ENCODE data around the gene PPIG.

The PPIG gene

GRCh38 chr2:169598982-169599381, 14.8 kb downstream of the PPIG start:
- no peak overlapping the region for H3K27ac ChIP-seq (ENCODE audit: low read depth, low read length)
- TF ChIP-seq CTCF (IDR thresholded peaks at IDR 0.05; ENCODE audit: low read depth, low read length, poor library complexity, severe bottlenecking), result no peak
- no peak for TF ChIP-seq EZH2phosphoT487 (IDR thresholded peaks at IDR 0.05; ENCODE audit: borderline replicate concordance, low read length)
- H3K4me3 ChIP-seq (ENCODE audit: low read length), result no peak overlapping the region
- H3K9me2 ChIP-seq (replicated peaks; ENCODE audit: control insufficient read depth, low read length), result no peaks in the 10 kb centered on the region
- H3K36me3 ChIP-seq (ENCODE audit: control insufficient read depth, low read length), result peaks cover 5% of the 10 kb centered on the region
- H3F3A ChIP-seq (ENCODE audit: control insufficient read depth, insufficient read depth), result no peaks in the 10 kb centered on the region
- no peaks in the 10 kb centered on the region for H3K4me1 ChIP-seq (ENCODE audit: control insufficient read depth, low read length)
- H3K9me3 ChIP-seq (ENCODE audit: control insufficient read depth, insufficient read depth, low read length), result no peaks in the 10 kb centered on the region
- H3K79me2 ChIP-seq (ENCODE audit: control insufficient read depth, low read length), result peaks cover 96% of the 10 kb centered on the region
- H3K4me2 ChIP-seq (ENCODE audit: low read length), result no peak overlapping the region
- H4K20me1 ChIP-seq (ENCODE audit: control insufficient read depth, insufficient read depth, low read depth, low read length), result peaks cover 6% of the 10 kb centered on the region
- H3K27me3 ChIP-seq (ENCODE audit: control insufficient read depth, low read length), result no peaks in the 10 kb centered on the region

GRCh38 chr2:169599568-169599967, 15.4 kb downstream of the PPIG start:
- Histone ChIP-seq H3F3A (ENCODE audit: control insufficient read depth, insufficient read depth) (no peaks in the 10 kb centered on the region), H4K20me1 (ENCODE audit: control insufficient read depth, insufficient read depth, low read depth, low read length) (peaks cover 6% of the 10 kb centered on the region), H3K4me3 (ENCODE audit: low read length) (no peak overlapping the region)

GRCh38 chr2:169609264-169609663, 25.1 kb downstream of the PPIG start:
- Histone ChIP-seq H3K27ac (ENCODE audit: low read depth, low read length) (no peak overlapping the region), H3K9me2 (replicated peaks; ENCODE audit: control insufficient read depth, low read length) (no peaks in the 10 kb centered on the region), H3K79me2 (ENCODE audit: control insufficient read depth, low read length) (no peaks in the 10 kb centered on the region; the same call in 1 of the 2 replicates), H3K36me3 (ENCODE audit: control insufficient read depth, low read length) (peaks cover 84% of the 10 kb centered on the region), H3F3A (ENCODE audit: control insufficient read depth, insufficient read depth) (no peaks in the 10 kb centered on the region), H3K4me1 (ENCODE audit: control insufficient read depth, low read length) (no peaks in the 10 kb centered on the region), H4K20me1 (ENCODE audit: control insufficient read depth, insufficient read depth, low read depth, low read length) (no peaks in the 10 kb centered on the region), H3K9me3 (ENCODE audit: control insufficient read depth, insufficient read depth, low read length) (no peaks in the 10 kb centered on the region), H3K4me2 (ENCODE audit: low read length) (no peak overlapping the region), H3K27me3 (ENCODE audit: control insufficient read depth, low read length) (no peaks in the 10 kb centered on the region), H3K4me3 (ENCODE audit: low read length) (no peak overlapping the region)
- TF ChIP-seq CTCF (IDR thresholded peaks at IDR 0.05; ENCODE audit: low read depth, low read length, poor library complexity, severe bottlenecking) (no peak), EZH2phosphoT487 (IDR thresholded peaks at IDR 0.05; ENCODE audit: borderline replicate concordance, low read length) (no peak)

More at GRCh38 chr2:169599568-169599967, 15.4 kb downstream of the PPIG start:
- H3K4me1 ChIP-seq (ENCODE audit: control insufficient read depth, low read length), result no peaks in the 10 kb centered on the region
- H3K9me2 ChIP-seq (replicated peaks; ENCODE audit: control insufficient read depth, low read length), result no peaks in the 10 kb centered on the region
- H3K27ac ChIP-seq (ENCODE audit: low read depth, low read length), result no peak overlapping the region
- H3K4me2 ChIP-seq (ENCODE audit: low read length), result no peak overlapping the region
- TF ChIP-seq CTCF (IDR thresholded peaks at IDR 0.05; ENCODE audit: low read depth, low read length, poor library complexity, severe bottlenecking), result no peak
- no peak for TF ChIP-seq EZH2phosphoT487 (IDR thresholded peaks at IDR 0.05; ENCODE audit: borderline replicate concordance, low read length)
- H3K27me3 ChIP-seq (ENCODE audit: control insufficient read depth, low read length), result no peaks in the 10 kb centered on the region
- H3K9me3 ChIP-seq (ENCODE audit: control insufficient read depth, insufficient read depth, low read length), result no peaks in the 10 kb centered on the region
- H3K79me2 ChIP-seq (ENCODE audit: control insufficient read depth, low read length), result peaks cover 90% of the 10 kb centered on the region
- peaks cover 11% of the 10 kb centered on the region for H3K36me3 ChIP-seq (ENCODE audit: control insufficient read depth, low read length)

Measured in DOHH2 (cell line).